ENCODE data around the gene ZNF555.

- no peak for TF ChIP-seq CTCF (conservative IDR thresholded peaks at IDR 0.05 in 1 of 2, IDR thresholded peaks at IDR 0.05 in 1 of 2; ENCODE audit: low read depth in 1 of 2, low read length in 2 of 2)
- no peak for TF ChIP-seq EZH2 (IDR thresholded peaks at IDR 0.05; ENCODE audit: low read length, missing control alignments)
Measured at GRCh38 chr19:2811735-2812413, 29.4 kb upstream of the ZNF555 start.

Measured in fibroblast of lung (primary cell).